ENCODE results near the gene LANCL2. TPM values are rescaled to one million over a fixed set of nuclear protein-coding genes. Genes with fewer than 3 reads are reported as not detected.

Gene LANCL2
- total and polyA plus RNA-seq, 2 donors from 2014 or later = 9.9 to 18.3 TPM

DNA sequence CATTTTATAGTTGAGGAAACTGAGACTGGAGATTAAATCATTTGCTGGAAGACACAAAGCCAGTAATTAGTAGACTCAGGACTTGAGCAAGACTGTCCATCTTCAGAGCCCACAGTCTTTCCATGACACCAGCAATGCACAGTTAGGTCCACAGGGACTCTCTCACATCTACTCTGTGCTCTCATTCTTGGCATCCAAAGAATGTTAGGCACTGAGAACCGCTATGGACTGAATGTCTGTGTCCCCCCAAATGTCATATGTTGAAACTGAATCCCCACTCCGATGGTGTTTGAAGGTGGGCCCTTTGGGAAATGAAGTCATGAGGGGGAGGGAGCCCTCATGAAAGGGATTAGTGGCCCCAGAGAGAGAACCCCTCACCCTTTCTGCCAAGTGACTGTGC, 100.6 kb downstream of the LANCL2 start:
- intact Hi-C loops (cut with DNase I) = no loop called here
- Histone ChIP-seq H3K27me3 (ENCODE audit: control insufficient read depth, insufficient read depth, low read length) (no peaks in the 10 kb centered on the region), H3K27ac (ENCODE audit: low read depth in 2 of 2, low read length in 2 of 2) (no peak overlapping the region), H3K4me1 (ENCODE audit: control insufficient read depth in 2 of 3, insufficient read depth in 2 of 3, low read depth in 1 of 3, low read length in 3 of 3) (no peaks in the 10 kb centered on the region), H3K9me3 (ENCODE audit: control insufficient read depth in 2 of 3, insufficient read depth in 1 of 3, low read length in 3 of 3) (no peaks in the 10 kb centered on the region), H3K4me3 (ENCODE audit: low read length in 3 of 3) (no peak overlapping the region), H3K36me3 (ENCODE audit: control insufficient read depth in 2 of 3, insufficient read depth in 3 of 3, low read length in 3 of 3) (peaks cover 0 to 7% (median 5%) of the 10 kb centered on the region in 3 donors), H3K9ac (ENCODE audit: low read length in 3 of 3) (no peak overlapping the region)
- no peak for FAIRE-seq
- TF ChIP-seq, protein P1, sequence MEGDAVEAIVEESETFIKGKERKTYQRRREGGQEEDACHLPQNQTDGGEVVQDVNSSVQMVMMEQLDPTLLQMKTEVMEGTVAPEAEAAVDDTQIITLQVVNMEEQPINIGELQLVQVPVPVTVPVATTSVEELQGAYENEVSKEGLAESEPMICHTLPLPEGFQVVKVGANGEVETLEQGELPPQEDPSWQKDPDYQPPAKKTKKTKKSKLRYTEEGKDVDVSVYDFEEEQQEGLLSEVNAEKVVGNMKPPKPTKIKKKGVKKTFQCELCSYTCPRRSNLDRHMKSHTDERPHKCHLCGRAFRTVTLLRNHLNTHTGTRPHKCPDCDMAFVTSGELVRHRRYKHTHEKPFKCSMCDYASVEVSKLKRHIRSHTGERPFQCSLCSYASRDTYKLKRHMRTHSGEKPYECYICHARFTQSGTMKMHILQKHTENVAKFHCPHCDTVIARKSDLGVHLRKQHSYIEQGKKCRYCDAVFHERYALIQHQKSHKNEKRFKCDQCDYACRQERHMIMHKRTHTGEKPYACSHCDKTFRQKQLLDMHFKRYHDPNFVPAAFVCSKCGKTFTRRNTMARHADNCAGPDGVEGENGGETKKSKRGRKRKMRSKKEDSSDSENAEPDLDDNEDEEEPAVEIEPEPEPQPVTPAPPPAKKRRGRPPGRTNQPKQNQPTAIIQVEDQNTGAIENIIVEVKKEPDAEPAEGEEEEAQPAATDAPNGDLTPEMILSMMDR (IDR thresholded peaks at IDR 0.05; ENCODE audit: borderline replicate concordance, extremely low read depth, insufficient read depth) = no peak
- DNase-seq = no peak

DNA sequence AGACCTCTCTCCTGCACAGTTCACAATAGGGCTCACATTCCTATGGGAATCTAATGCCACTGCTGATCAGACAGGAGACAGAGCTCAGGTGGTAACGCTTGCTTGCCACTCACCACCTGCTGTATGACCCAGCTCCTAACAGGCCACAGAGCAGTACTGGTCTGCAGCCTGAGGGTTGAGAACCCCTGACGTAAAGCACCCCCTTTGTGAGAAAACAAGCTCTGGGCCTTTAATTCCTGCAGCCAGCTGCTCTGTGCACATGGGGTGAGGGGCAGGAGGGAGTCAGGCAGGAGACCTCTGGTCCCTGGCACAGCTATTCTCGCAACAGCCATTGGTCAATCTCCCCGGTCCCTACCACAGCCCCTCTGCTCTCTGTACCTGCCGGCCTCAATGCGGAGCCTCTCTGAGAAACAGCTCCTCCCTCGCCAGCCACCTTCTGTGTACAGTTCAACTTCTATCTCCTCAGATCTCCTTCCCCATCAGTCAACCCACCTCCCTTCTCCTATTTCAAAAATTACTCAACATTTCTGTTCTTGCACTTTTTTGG, 102.0 kb downstream of the LANCL2 start:
- intact Hi-C loops (cut with DNase I) = no loop called here
- TF ChIP-seq, protein P1 (IDR thresholded peaks at IDR 0.05; ENCODE audit: borderline replicate concordance, extremely low read depth, insufficient read depth) = no peak
- H3K9ac ChIP-seq (ENCODE audit: low read length in 3 of 3) = no peak overlapping the region
- FAIRE-seq (no peak), DNase-seq (no peak)
- H3K27me3 ChIP-seq (ENCODE audit: control insufficient read depth, insufficient read depth, low read length) = no peaks in the 10 kb centered on the region
- H3K27ac ChIP-seq (ENCODE audit: low read depth in 2 of 2, low read length in 2 of 2) = no peak overlapping the region
- no peak overlapping the region for H3K4me3 ChIP-seq (ENCODE audit: low read length in 3 of 3)
- H3K9me3 ChIP-seq (ENCODE audit: control insufficient read depth in 2 of 3, insufficient read depth in 1 of 3, low read length in 3 of 3) = no peaks in the 10 kb centered on the region
- no peaks in the 10 kb centered on the region for H3K4me1 ChIP-seq (ENCODE audit: control insufficient read depth in 2 of 3, insufficient read depth in 2 of 3, low read depth in 1 of 3, low read length in 3 of 3)
- H3K36me3 ChIP-seq (ENCODE audit: control insufficient read depth in 2 of 3, insufficient read depth in 3 of 3, low read length in 3 of 3) = peaks cover 0 to 7% (median 5%) of the 10 kb centered on the region in 3 donors

DNA sequence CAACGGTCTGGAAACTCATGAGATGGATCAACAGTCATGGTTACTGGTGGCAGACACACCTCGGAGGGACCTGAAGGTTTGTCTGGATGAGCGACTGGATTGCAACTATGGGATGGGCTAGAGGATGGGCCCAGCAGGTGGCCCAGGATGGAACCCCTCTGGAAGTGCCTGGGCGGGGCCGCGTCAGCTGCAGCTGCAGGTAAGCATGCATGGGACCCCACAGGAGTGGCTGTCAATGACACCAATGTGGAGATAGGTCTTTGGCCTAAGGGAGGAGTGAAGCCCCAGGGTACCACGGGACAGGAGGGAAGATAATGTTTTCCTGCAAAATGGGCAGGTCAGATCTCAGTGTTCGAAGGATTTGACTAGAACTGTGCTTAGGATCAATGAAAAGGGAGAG, 103.4 kb downstream of the LANCL2 start:
- H3K36me3 ChIP-seq (ENCODE audit: control insufficient read depth in 2 of 3, insufficient read depth in 3 of 3, low read length in 3 of 3) = peaks cover 0 to 7% (median 2%) of the 10 kb centered on the region in 3 donors
- TF ChIP-seq, protein P1 (IDR thresholded peaks at IDR 0.05; ENCODE audit: borderline replicate concordance, extremely low read depth, insufficient read depth) = no peak
- no peak overlapping the region for H3K9ac ChIP-seq (ENCODE audit: low read length in 3 of 3)
- no peak for FAIRE-seq
- intact Hi-C loops (cut with DNase I) = no loop called here
- H3K4me1 ChIP-seq (ENCODE audit: control insufficient read depth in 2 of 3, insufficient read depth in 2 of 3, low read depth in 1 of 3, low read length in 3 of 3) = no peaks in the 10 kb centered on the region
- no peaks in the 10 kb centered on the region for H3K9me3 ChIP-seq (ENCODE audit: control insufficient read depth in 2 of 3, insufficient read depth in 1 of 3, low read length in 3 of 3)
- H3K27me3 ChIP-seq (ENCODE audit: control insufficient read depth, insufficient read depth, low read length) = no peaks in the 10 kb centered on the region
- no peak for DNase-seq
- no peak overlapping the region for H3K27ac ChIP-seq (ENCODE audit: low read depth in 2 of 2, low read length in 2 of 2)
- no peak overlapping the region for H3K4me3 ChIP-seq (ENCODE audit: low read length in 3 of 3)

DNA sequence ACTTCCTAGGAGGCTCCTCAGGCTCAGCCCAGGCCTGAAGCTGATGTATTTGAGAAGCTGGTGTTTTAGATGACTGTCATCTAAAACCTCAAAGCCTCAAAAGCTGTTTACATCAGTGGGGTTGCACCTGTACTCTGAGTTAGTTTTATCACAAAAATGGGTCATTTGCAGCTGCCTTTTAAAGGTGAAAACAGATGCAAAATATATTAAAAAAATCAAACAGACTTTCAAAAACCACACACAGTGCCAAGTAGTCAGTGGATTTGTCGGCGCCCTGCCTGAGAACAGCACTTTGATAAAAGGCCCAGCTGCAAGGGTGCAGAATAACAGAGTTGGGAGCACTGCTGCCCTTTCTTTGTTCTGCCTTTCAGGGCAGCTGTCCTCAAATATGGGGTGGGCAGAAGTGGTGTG, 104.1 kb downstream of the LANCL2 start:
- Histone ChIP-seq H3K9me3 (ENCODE audit: control insufficient read depth in 2 of 3, insufficient read depth in 1 of 3, low read length in 3 of 3) (no peaks in the 10 kb centered on the region), H3K36me3 (ENCODE audit: control insufficient read depth in 2 of 3, insufficient read depth in 3 of 3, low read length in 3 of 3) (peaks cover 0 to 7% (median 0%) of the 10 kb centered on the region in 3 donors), H3K27me3 (ENCODE audit: control insufficient read depth, insufficient read depth, low read length) (no peaks in the 10 kb centered on the region), H3K9ac (ENCODE audit: low read length in 3 of 3) (no peak overlapping the region), H3K4me3 (ENCODE audit: low read length in 3 of 3) (no peak overlapping the region), H3K27ac (ENCODE audit: low read depth in 2 of 2, low read length in 2 of 2) (no peak overlapping the region), H3K4me1 (ENCODE audit: control insufficient read depth in 2 of 3, insufficient read depth in 2 of 3, low read depth in 1 of 3, low read length in 3 of 3) (no peaks in the 10 kb centered on the region)
- FAIRE-seq (no peak), DNase-seq (no peak)
- intact Hi-C loops (cut with DNase I) = no loop called here
- TF ChIP-seq, protein P1 (IDR thresholded peaks at IDR 0.05; ENCODE audit: borderline replicate concordance, extremely low read depth, insufficient read depth) = no peak
